ENCODE results near the gene LAIR1.
"Not testable (repeated sequence)": the region's sequence is repeated elsewhere in the genome, so short reads cannot be mapped to it uniquely, and the experiment has no call there.

Gene LAIR1

DNA sequence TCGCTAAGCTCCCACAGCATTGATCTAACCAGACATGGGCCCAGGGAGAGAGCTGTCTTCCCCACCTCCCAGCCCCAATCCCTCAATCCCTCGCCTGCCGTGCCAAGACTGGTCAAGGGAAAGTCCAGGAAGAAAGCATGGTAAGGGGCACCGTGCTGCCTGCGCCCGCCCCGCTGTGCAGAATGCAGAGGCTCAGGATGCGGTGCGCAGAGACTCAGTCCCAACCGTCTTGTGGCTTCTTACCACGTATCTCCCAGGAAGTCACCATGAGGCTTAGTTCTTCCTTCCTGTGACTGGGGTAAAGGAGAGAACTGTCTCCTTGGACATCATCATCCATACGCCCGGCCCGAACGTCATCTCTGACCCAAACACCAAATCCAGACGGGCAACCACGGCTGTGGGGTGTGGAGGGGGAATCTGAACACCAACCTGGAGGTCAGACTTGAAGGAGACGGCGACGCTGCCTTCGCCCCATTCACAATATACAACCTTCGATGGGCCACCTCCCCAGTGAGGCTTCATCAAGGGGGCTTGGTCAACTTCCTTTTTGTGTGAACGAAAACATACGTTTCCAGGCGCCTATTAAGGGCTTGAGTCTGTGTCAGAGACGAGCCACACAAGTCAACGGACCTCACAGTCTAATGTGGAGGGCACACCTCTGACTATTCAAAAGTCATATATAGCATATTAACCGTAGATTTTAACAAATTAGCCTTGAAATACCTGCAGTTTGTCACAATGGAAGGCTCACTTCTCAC lies 10.6 kb upstream of the LAIR1 start:
- not testable (repeated sequence) for DNase-seq

DNA sequence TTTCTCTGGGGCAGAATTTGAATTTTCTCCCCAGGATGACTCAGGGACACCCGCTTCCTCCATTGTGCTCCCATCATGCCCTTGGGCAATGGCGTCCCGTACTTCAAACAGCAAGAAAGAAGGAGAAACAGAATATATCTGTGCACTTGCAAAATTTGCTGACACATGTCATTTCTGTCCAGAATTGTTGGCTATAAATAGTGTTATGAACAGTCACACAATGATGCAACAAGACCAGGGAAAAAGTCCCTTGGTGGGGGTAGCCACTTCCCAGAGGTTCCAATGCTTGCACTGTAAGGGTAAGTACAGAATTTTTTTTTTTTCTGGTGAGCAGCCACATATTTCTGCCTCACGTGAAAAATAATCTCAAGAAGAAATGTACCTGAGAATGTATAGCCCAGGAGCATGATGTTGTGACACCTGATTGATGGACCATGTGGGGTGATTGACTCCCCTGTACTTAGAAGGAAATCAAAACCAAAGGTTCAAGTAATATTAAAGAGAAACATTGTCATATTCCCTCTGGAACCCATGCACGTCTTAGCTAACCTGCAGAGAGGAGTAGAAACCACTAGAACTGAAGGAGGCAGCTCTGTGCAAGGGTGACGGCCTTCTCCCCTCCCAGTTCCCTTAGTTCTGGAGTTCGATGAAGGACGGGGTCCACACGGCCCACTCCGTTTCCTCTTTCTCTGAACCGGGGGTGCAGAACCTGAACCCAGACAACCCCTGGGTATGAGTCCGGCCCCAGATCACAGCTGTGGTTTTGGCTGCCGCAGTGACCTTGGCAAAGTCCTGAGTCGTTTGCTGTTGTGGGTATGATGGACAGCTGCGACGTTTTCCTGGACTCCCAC lies 9.3 kb upstream of the LAIR1 start:
- no peak for DNase-seq

DNA sequence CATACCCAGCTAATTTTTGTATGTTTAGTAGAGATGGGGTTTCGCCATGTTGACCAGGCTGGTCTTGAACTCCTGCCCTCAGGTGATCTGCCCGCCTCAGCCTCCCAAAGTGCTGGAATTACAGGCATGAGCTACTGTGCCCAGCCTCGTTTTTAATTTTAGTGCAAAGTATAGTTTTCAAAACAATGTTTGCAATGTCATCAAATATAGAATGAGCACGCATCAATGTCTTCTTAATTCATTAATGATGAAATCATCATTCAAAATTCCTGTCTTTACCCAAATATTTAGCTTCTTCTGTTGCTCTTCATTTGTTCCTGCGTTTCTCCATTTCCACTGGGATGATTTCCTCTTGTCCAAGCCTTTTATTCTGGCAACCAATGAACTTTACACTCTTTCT lies 6.7 kb upstream of the LAIR1 start:
- not testable (repeated sequence) for DNase-seq

DNA sequence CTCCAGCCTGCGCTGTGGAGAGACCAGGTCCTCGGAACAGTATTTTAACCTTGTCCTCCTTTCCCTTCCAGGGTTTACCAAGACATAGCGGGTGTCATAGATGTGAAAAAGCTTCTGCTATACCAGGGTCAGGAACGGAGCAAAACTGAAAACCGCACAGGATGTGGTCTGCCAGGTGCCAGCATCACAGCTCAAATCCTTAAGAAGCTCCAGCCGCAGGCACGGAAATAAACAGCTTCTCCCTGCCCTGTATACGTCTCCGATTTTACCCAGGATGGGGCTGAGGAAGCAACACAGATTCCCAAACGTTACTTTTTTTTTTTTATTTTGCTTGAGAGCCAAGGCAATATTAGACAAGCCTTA lies 5.7 kb upstream of the LAIR1 start:
- DNase-seq = not testable (repeated sequence)

DNA sequence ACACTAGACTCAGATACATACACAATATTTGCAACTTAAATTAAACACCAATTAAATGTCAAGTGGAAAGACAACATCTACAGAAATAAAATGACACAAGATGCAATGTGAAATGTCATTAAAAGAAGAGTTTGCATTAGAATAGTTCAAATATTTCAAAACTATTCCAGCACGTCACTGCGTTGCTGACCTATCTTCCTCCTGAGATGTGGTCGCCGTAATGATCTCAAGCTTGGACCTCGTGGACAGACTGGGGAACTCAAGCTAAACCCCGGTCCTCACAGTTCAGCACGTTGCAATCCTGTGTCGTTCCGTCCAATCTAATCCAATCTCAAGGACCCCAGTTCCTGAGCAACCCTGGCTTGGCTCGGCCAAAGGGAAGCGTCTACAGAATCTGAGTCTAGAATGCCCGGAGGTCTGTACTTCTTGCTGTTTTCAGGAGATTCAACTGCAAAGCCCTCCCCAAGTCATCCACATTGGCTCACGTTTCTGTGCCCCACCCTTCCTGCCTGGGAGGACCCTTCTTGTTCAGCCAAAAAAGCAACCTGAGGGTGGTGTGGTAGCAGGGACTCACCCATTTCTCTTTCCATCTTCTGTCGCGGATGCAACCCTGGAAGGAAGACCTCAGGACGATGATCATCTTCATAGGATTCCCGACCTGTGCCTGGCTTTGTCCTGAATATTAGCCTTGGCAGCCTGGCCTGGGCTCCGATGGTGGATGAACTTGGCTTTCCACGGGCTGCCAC lies 5.1 kb upstream of the LAIR1 start:
- DNase-seq = not testable (repeated sequence)

DNA sequence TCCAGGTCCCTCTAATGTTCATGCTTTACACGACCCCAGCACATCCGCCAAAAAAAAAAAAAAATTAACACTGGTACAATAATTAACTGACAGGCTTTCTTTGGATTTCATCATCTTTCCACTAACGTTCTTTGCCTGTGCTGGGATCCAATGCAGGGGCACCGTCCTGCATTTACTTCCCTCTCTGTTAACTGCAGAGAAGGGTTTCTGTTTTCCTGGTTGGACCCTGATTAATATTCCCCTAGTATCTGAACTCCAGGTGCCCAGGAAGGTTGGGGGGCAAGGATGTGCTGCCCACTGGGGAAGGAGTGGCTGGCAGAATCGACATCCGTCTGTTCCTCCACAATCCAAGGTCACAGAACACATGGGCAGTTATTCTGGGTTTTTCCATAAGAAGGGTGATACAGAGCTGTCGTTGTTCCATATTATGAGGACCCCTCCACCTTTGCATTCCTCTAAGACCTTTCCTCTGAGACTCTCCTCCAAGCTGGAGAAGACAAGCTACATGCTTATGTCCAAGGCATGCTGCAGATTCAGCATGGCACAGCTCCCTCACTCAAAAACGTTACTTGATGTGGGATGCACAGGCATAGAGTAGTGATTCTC lies 4.5 kb upstream of the LAIR1 start:
- no peak for DNase-seq

DNA sequence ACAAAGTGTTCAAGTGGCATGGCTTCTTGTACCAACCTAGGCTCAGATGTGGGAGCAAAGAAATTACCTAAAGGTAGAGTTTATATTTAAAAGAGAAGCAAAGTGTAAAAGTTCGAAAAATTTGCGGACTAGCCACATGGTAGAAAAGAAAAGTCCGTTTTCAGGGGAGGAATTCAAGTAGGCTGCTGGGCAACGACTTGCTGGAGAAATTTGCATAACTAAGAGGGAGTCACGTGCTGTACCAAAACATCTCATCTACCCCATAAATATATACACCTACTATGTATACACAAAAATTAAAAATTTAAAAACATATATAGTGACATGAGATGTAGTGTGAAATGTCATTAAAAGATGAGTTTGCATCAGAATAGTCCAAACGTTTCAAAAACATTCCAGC lies 2.1 kb upstream of the LAIR1 start:
- no peak for DNase-seq

DNA sequence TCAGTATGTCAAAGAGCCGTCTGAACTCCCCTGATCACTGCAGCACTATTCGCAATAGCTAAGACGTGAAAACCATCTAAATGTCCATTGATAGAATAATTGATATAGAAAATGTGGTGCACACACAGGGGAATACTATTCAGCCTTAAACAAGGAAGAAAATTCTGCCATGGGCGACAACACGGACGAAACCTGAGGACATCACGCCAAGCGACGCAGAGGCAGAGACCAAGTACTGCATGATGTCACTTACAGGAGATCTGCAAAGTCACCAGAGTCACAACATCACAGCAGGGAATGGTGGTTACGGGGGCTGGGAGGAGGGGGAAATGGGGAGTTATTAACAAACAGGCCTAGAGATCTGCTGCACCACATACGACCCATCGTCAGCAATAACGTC lies 1.1 kb upstream of the LAIR1 start:
- DNase-seq = not testable (repeated sequence)

DNA sequence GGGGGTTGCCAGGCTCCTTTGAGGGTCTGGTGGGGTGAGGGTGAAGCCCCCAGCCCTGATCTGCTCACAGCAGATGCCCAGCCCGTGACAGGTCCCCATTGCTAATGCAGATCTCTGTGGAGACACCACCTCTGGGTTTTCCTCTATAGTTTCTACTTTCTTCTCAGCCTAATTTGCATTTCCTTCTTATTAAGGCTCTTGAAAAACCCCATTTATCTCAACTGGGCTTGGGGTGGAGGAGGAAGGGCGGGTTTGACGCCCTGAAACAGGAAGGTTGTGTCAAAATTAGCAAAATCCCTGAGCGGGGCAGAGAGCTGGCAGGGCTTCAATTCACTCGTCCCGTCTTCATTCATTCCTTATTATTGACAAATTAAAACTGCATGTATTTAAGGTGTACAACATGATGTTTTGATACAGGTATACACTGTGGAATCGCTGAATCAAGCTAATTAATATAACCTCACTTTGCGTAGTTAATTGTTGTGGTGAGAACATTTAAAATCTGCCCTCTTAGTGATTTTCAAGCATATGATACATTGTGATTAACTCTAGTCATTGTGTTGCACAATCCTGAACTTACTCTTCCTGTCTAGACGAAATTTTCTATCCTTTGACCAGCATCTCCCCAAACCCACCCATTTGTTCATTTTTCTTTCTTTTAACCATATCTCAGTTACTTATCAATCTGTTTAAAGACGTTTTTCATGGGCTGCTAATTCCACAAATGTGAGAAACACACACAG lies 2.9 kb downstream of the LAIR1 start:
- DNase-seq = not testable (repeated sequence)

DNA sequence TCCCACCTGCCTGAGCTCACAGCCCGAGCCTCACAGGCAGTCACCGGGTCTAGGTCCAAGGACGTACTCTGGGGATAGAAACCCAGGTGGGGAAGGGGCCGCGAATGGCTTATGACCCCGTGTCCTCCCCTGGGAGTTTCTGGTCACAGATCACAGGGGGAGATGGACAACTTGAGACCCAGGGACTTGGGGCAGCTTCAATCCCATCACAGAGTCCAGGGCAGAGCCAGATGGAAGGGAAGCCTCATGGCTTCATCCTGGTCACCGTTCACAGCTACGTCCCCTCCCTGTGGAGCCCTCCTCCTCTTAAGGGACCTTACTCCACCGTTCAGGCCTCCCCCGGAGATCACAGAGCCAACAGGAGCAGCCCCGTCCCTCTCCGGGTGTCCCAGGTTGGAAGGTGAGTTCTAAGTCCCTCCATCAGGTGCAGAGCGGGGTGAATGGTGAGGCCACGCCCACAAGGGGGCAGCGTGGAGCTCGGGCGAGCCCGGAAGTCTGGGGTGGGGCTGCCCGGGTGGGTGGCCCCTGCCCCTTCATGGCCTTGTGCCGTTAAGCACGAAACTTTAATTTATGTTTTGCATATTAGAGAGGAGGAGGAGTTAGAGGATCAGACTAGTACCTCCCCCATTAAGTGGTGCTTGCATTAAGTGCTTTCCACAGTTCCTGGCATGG lies 5.4 kb downstream of the LAIR1 start:
- not testable (repeated sequence) for DNase-seq

DNA sequence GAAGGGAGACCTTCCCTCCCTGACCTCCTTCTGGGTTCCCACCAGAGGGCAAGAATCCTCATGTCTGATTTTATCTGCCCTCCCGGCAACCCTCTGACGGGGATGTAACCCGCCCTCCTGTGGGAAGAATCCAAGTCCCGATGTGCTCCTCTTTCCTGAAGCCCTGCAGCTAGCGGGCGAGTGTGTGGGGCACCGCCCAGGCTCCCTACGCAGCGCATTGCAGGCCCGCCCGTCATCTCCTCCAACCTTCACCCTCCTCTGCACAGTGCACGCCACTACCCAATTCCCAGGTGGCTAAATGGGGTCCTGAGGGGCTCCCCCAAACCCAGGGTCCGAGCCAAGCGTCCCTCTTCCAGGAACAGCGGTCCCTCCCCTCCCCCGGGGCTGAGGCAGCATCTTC lies 7.3 kb downstream of the LAIR1 start:
- DNase-seq = no peak

DNA sequence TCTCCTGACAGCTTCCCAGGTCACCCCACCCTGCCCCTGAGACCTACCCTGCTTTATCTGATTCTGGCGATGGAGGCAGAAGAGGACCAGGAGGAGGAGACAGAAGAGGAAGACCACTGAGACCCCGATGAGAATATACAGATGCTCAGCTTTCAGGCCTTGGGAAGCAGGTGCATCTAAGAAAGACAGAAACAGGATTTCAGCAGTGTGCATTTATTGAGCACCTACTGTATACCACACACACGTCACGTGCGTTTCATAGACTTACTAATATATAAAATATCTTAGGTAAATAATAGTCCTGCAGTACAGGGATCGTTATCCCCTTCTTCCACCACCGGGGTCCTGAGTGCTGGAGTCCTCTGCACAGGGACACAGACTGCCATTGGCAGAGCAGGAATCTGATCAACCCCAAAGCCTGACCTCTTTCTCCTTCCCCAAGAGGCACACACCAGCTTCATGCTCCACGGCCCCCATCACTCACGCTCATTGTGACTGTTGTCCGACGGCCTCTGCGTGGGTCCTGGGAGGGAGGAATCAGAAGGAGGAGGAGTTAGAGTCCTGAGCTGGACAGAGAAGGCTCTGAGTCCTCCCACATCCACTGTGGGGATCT lies 8.2 kb downstream of the LAIR1 start:
- DNase-seq = no peak

DNA sequence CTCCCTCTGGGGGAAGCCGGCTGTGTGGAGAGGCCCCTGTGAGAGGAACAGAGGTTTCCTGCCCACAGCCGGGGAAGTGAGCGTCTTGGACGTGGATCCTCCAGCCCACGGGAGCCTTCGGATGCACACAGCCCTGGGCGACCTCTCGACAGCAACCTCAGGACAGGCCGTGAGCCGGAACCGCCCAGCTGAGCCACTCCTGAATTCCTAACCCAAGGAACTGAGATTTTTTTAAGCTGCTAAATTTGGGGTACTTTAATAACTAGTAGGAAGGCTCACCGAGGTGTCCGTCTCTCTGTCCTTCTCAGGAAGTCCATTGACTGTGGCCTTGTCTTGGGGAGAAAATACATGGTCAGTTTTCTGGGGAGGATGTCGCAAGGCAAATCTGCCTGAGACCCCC lies 9.1 kb downstream of the LAIR1 start:
- no peak for DNase-seq

DNA sequence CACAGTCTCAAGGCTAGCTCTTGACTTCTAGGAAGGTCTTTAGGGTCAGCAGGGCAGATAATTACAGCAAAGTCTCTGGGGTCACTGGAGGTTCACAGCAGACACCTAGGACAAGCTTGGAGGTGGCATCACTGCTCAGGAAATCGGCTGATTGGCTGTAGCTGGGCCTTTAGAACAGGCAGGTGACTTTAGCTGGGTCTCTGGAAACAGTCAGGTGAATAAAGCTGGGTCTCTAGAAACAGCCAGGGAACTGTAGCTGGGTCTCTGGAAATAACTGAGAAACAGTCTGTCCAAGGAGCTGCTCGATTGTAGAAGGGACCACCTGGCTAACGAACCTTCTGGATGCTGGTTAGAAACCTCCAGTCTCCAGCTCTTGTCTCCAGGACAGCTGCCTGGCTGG lies 10.0 kb downstream of the LAIR1 start:
- no peak for DNase-seq

DNA sequence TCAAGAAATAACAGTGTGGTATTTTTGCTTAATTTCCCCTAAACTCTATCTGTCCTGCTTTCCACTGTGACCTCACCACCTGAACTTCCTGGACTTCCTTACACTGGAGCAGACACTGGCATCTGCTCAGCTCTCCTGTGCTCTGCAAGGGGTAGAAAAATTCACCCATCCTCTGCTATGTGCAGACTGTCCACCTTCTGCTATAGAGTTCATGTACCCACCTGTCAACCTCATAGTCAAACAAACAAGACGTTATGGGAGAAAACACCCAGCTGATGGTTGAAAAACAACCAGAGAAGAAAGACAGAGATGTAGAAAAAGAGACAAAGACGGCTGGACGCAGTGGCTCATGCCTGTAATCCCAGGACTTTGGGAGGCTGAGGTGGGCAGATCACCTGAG lies 12.2 kb downstream of the LAIR1 start:
- DNase-seq = no peak

DNA sequence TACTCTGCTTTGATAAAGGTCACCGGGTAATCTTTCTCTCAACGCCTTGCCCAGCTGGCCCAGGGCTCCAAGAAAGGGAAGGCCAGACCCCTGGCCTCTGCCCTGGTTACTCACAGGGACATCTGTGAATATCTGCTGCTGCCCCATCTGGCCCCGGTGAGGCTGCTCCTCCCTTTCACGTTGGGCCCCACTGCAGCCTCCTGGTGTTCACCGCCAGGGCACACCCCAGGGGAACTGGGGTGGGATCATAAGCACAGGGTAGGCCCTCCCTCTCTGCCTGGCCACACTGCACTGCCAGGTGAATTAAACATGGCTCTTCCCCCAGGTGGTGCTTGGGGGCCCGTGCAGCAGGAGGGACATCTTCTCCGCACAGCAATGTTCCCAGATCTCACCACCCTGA lies 12.7 kb downstream of the LAIR1 start:
- no peak for DNase-seq

DNA sequence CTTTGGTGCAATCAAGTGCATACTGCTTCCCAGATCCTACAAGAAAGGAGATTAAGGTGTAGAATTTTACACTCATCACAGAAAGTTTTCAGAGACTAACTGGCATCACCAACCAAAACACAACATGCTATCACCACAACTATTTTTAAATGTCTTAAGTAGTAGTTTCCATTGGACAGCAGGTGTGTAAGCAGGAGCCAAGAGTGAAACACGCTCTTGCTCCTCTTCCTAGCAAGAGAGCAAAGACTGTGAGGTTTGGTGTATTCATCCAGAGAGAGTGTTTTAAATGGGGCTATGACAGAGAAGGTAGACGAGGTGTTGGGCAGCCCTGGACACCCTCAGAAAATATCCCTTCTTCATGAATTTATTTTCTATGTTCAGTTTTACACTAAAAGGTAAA lies 13.3 kb downstream of the LAIR1 start:
- no peak for DNase-seq

DNA sequence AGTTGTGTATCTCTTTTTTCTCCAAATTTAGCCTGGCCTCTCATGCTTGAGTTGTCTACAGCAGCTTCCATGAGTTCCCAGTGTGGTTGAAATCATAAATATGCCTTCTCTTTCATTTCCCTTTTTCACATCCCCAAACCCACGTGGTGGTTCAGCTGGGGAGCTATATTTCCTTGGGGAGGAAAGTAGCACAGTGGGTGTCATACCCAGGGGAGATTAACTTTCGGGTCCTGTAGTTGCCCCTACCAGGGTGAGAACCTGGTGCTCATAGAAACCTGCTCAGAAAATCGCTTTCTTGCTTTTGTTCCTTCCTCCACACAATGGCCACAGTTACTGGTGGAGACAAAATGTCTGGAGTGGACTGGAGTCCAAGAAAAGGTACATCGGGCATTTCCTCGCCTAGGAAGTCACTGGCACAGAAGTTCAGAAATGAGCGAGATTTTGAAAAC lies 18.8 kb downstream of the LAIR1 start:
- no peak for DNase-seq

DNA sequence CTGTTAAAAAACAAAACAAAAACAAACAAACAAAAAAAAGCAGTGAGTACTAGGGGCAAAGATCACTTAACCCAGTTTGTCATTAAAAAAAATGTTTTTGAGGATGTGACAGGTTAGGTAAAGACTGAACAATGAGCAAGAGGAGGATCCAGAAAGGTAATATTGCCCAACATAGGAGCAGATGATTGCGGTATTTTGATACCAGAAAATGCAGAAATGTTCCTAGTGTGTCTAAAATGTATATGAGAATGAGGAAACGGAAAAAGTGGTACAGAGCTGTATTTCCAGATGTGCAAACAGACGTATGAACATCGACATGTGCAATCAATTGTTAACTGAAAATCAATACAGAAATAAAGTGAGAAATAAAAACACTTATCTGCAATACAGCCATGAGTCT lies 20.9 kb downstream of the LAIR1 start:
- DNase-seq = no peak

DNA sequence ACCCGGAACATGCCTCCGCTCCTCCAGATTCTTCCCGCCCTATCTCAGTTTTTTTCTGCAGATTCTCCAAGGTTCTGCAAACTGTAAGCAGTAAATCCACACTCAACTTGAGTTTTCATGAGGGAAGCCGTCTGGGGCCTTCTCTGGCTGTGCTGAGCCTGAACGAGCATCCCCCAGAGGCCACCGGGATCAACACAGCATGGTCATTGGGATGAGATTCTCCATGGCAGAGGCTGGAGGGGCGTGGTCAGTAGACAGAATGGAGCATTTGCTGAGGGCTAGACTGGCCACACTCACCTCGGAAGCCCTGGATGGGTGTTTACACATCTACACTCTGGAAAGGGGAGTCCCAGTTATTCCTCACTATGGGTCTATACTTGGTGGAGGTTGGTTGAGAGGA lies 23.4 kb downstream of the LAIR1 start:
- no peak for DNase-seq

DNA sequence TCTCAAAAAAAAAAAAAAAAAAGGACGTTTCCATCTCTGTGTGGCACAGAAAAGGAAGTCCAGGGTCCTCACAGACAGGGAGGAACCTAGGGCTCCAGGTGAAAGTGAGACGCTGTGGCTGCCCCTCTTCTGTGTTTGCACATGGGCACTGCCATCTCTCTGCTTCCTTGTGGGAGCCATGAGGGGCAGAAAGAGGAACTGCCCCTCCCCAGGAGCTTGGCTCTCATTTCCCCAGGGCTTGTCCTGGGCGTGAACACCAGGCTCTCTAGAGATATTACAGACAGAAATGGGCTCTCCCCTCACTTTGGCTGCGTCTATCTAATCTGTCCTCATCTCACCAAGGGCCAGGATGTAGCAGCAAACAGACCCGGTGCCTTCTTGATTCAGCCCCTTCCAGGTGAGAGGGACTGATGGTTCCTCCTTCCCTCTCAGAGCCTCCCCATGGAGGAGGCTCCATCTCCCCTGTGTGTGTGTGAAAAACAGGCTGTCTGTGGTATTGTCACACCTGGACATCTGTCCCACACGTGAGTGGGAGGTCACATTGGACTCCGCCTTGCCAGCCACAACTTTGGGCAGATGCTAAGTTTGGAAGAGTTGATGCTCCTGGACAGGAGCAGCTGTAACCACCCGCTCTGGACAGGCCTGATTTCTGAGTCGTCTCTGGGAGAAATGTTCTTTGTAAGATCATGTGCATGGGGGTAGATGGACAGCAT lies 24.9 kb downstream of the LAIR1 start:
- DNase-seq = no peak

Data from DMS 273 treated with DMSO at 0.1 percent for 48 hours (cell line).